SHP77 (cell line): ENCODE results near the gene USB1.

Source experiments
- DNase-seq, 2 experiments: peaks; one replicate each; lab custom pipeline; 2025; lab: John Stamatoyannopoulos, UW

Gene USB1

GRCh38 chr16:58000706-58001676, at the start of gene USB1:
TSS of gene USB1 (plus strand) at chr16:58001407. CDS start at chr16:58001484, 77 bp downstream.
- peak; percentile 65 for DNase-seq

GRCh38 chr16:57952909-57953308, 48.3 kb upstream of the USB1 start:
- DNase-seq: no peak

GRCh38 chr16:57953857-57954256, 47.4 kb upstream of the USB1 start:
- DNase-seq: no peak

GRCh38 chr16:57955572-57956188, 45.5 kb upstream of the USB1 start:
- DNase-seq: no peak

- DNase-seq: no peak
Observed at GRCh38 chr16:57956270-57956808, 44.9 kb upstream of the USB1 start.

- no peak for DNase-seq
Observed at GRCh38 chr16:57956924-57957672, 44.1 kb upstream of the USB1 start.

- DNase-seq: no peak
Observed at GRCh38 chr16:57957673-57958392, 43.4 kb upstream of the USB1 start.

GRCh38 chr16:57958544-57958943, 42.7 kb upstream of the USB1 start:
- no peak for DNase-seq

- DNase-seq: no peak
Observed at GRCh38 chr16:57959121-57959520, 42.1 kb upstream of the USB1 start.

GRCh38 chr16:57959804-57960203, 41.4 kb upstream of the USB1 start:
- DNase-seq: no peak

- no peak for DNase-seq
Observed at GRCh38 chr16:57960310-57960709, 40.9 kb upstream of the USB1 start.

GRCh38 chr16:57960826-57961472, 40.3 kb upstream of the USB1 start:
- no peak for DNase-seq

- no peak for DNase-seq
Observed at GRCh38 chr16:57961538-57961937, 39.7 kb upstream of the USB1 start.

- no peak for DNase-seq
Observed at GRCh38 chr16:57962046-57962445, 39.2 kb upstream of the USB1 start.

- no peak for DNase-seq
Observed at GRCh38 chr16:57962756-57963155, 38.5 kb upstream of the USB1 start.

- DNase-seq: no peak
Observed at GRCh38 chr16:57964157-57964700, 37.0 kb upstream of the USB1 start.

- DNase-seq: no peak
Observed at GRCh38 chr16:57966204-57966771, 34.9 kb upstream of the USB1 start.

- DNase-seq: no peak
Observed at GRCh38 chr16:57966986-57967385, 34.2 kb upstream of the USB1 start.

GRCh38 chr16:57967916-57968315, 33.3 kb upstream of the USB1 start:
- no peak for DNase-seq

GRCh38 chr16:57969451-57970123, 31.6 kb upstream of the USB1 start:
- no peak for DNase-seq
